Mucosa of rectum (tissue), 2 donors: ENCODE results near the gene MAPKAPK2.

Source experiments
- H3K27ac ChIP-seq, 2 donors: one replicate each; pipeline ENCODE4 v1.7.0; 2013; ENCODE audit warnings: inconsistent platforms in 2 of 2, low read depth in 2 of 2, low read length in 2 of 2
- H3K27me3 ChIP-seq, 2 donors: one replicate each; pipeline ENCODE4 v1.7.0; 2013; ENCODE audit warnings: low read length in 2 of 2; ENCODE audit not compliant: control insufficient read depth in 2 of 2, insufficient read depth in 2 of 2
- H3K36me3 ChIP-seq, 2 donors: one replicate each; pipeline ENCODE4 v1.7.0; 2013; ENCODE audit warnings: low read length in 2 of 2; ENCODE audit not compliant: control insufficient read depth in 2 of 2, insufficient read depth in 2 of 2
- H3K4me1 ChIP-seq, 2 donors: one replicate each; pipeline ENCODE4 v1.7.0; 2013; ENCODE audit warnings: low read length in 2 of 2, mild to moderate bottlenecking in 1 of 2; ENCODE audit not compliant: control insufficient read depth in 2 of 2, insufficient read depth in 2 of 2
- H3K4me3 ChIP-seq, 2 donors: one replicate each; pipeline ENCODE4 v1.7.0; 2013; ENCODE audit warnings: low read length in 2 of 2
- H3K9ac ChIP-seq, 2 donors: one replicate each; pipeline ENCODE4 v1.7.0; 2013; ENCODE audit warnings: low read length in 2 of 2, low read depth in 1 of 2, mild to moderate bottlenecking in 1 of 2
- H3K9me3 ChIP-seq, 2 donors: one replicate each; pipeline ENCODE4 v1.7.0; 2013; ENCODE audit warnings: low read length in 2 of 2; ENCODE audit not compliant: control insufficient read depth in 2 of 2
- donor health status: healthy.
- donor health status: Normal muscosa, but diverticular disease.

Gene MAPKAPK2

DNA sequence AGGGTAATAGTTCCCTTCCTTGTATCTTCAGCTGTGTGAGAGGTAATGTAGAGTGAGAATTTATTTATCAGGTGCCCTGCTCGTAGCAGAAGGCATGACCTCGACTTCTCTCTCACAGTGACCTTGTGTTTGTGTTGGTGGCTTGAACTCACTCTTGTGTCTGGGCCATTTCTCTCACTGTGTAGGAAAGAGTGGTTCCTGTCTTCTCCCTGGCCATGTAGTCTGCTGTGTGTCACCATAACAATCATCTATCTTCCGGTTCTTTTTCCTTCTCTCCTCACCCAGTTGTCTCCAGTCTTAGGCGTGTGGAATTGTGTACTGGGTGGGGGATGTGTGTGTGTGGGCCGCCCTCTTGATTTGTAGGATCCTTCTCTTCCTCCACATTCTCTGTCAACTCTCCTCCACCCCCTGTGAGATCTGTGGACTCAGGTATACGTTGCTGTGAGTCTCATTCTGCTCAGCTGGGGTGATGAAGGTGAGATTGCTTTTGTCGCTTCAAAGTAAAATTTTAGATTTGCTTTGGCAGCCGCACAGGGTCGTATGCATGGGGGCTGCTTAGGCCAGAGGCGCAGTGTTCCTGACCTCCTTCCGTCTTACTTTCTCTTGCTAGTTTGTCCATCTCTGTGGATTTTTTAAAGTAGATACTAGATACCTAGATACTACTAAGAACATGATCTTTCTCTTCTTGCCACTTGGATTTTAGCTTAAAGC lies 31.6 kb downstream of the MAPKAPK2 start:
- Histone ChIP-seq H3K9me3 (no peaks in the 10 kb centered on the region), H3K4me1 (peaks cover 37 to 49% of the 10 kb centered on the region in 2 donors), H3K27ac (peak overlapping the region in 1 of 2 donors; percentile 50), H3K9ac (no peak overlapping the region), H3K36me3 (no peaks in the 10 kb centered on the region), H3K4me3 (no peak overlapping the region), H3K27me3 (no peaks in the 10 kb centered on the region)

DNA sequence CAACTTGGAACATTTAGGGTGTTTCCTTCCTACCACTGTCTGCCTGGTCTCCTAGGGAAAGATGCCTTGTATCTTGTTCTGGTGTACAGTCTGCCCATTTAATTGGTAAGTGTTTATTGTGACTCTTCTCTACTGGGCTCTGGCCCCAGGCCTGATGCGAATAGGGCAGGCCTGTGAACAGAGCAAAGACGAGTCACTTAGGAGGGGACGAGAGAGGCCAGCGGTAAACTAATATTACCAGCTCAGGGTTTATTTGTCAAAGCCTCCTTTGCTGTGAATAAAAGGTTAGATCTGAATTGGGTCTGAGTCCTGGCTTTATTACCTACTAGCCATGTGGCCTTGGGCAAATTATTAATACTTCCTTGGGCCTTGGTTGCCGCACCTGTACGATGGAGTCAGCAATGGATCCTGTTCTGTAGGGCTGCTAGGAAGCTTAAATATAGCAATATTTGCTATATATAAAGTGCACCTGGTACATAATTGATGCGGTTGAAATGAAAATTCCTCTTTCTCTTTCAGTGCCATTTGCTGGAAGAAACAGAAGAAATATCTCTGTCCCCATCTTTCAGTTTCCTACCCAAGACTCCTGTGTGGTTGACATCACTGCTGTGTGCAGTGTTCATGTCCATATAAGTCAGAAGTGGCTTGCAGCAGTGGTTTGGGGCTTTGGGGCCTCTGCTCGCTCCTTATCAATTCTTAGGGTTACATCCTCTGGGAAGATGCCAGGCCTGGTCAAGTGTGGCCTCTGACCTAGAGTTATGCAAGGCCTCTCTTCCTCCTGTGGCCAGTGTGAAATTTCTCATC lies 32.4 kb downstream of the MAPKAPK2 start:
- Histone ChIP-seq H3K27me3 (no peaks in the 10 kb centered on the region), H3K27ac (peak overlapping the region in 1 of 2 donors; percentile 50), H3K9ac (no peak overlapping the region), H3K36me3 (no peaks in the 10 kb centered on the region), H3K9me3 (no peaks in the 10 kb centered on the region), H3K4me3 (no peak overlapping the region), H3K4me1 (peaks cover 32 to 43% of the 10 kb centered on the region in 2 donors)

- no peaks in the 10 kb centered on the region for H3K9me3 ChIP-seq
- H3K27me3 ChIP-seq: no peaks in the 10 kb centered on the region
- H3K4me1 ChIP-seq: peaks cover 31 to 39% of the 10 kb centered on the region in 2 donors
- no peaks in the 10 kb centered on the region for H3K36me3 ChIP-seq
- H3K27ac ChIP-seq: no peak overlapping the region
- no peak overlapping the region for H3K9ac ChIP-seq
- no peak overlapping the region for H3K4me3 ChIP-seq
Measured at GRCh38 chr1:206717674-206717989, 32.9 kb downstream of the MAPKAPK2 start.

- Histone ChIP-seq H3K27ac (no peak overlapping the region), H3K36me3 (no peaks in the 10 kb centered on the region), H3K4me3 (no peak overlapping the region), H3K9ac (no peak overlapping the region), H3K4me1 (peaks cover 22 to 24% of the 10 kb centered on the region in 2 donors), H3K9me3 (no peaks in the 10 kb centered on the region), H3K27me3 (no peaks in the 10 kb centered on the region)
Measured at GRCh38 chr1:206719169-206719839, 34.6 kb downstream of the MAPKAPK2 start.

GRCh38 chr1:206721454-206721853 lies 36.7 kb downstream of the MAPKAPK2 start:
- peaks cover 7 to 16% of the 10 kb centered on the region in 2 donors for H3K4me1 ChIP-seq
- no peak overlapping the region for H3K4me3 ChIP-seq
- no peaks in the 10 kb centered on the region for H3K9me3 ChIP-seq
- H3K9ac ChIP-seq: no peak overlapping the region
- H3K36me3 ChIP-seq: no peaks in the 10 kb centered on the region
- H3K27me3 ChIP-seq: no peaks in the 10 kb centered on the region
- no peak overlapping the region for H3K27ac ChIP-seq

- Histone ChIP-seq H3K36me3 (no peaks in the 10 kb centered on the region), H3K4me1 (peaks cover 2 to 20% of the 10 kb centered on the region in 2 donors), H3K4me3 (no peak overlapping the region), H3K27me3 (no peaks in the 10 kb centered on the region), H3K9me3 (no peaks in the 10 kb centered on the region), H3K9ac (no peak overlapping the region), H3K27ac (no peak overlapping the region)
Measured at GRCh38 chr1:206722751-206723461, 38.2 kb downstream of the MAPKAPK2 start.

DNA sequence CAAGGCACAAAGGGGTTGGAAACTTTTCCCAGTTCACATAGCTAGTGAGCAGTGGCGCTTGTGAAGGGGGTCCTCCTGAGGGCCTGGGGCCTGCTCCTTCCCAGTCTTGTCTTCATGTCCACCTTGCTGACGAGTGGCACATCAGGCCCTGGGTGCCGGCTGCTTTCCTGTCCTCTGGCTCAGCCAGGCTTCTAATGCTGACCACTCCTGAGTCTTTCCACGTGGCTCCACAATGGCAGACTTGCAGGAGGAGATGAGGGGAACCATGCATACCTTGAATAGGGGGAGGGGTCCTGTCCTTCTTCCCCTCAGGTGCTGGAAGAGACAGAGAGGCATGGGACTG lies 38.7 kb downstream of the MAPKAPK2 start:
- Histone ChIP-seq H3K4me1 (peaks cover 2 to 20% of the 10 kb centered on the region in 2 donors), H3K36me3 (no peaks in the 10 kb centered on the region), H3K4me3 (peak overlapping the region in 1 of 2 donors; percentile 7), H3K27me3 (no peaks in the 10 kb centered on the region), H3K27ac (no peak overlapping the region), H3K9me3 (no peaks in the 10 kb centered on the region), H3K9ac (no peak overlapping the region)

GRCh38 chr1:206723805-206724472 lies 39.2 kb downstream of the MAPKAPK2 start:
- Histone ChIP-seq H3K4me3 (peak overlapping the region in 1 of 2 donors; percentile 7), H3K9ac (no peak overlapping the region)

DNA sequence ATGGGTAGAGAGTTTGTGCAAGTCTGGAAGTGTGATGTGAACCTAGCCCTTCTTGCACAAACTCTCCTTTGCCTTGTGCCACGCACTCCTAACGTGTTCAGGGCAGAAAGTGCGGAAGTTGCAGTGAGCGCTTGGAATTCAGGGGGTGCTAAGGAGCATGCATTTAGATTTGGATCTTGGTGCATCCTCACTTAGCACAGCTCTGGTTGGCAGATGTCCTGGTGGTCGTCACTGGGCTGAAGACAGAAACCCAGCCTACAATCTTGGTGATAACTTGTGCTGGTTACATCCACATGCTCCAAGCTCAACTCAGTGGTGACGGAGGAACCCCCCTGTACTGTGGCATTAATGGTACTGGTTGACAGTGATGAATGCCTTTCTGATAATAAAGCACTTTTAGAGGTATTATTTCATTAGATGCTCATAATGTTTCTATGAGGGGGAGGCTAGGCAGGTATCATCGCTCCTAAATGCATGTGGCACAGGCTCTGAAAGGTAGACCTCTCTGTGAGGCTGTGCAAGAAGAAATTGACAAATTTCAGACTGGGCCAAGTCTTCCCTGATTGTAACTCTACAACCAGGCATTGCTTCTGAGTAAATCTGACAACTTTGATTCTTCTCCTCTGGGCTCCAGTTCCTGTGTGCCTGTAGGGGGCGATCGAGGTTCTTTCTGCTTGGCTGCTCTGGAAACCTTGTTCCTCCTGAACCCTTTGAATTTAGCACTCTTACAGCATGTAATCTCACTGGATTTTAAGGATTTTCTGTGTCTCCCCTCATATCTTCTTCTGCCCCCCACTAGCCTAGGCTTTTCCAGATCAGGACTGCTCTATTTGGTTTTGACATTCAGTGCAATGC lies 40.6 kb downstream of the MAPKAPK2 start:
- H3K9ac ChIP-seq: no peak overlapping the region
- H3K4me1 ChIP-seq: peaks cover 2 to 20% of the 10 kb centered on the region in 2 donors
- H3K27ac ChIP-seq: no peak overlapping the region

More at GRCh38 chr1:206723805-206724472, 39.2 kb downstream of the MAPKAPK2 start:
- Histone ChIP-seq H3K36me3 (peaks cover 0 to under 1% of the 10 kb centered on the region in 2 donors), H3K27ac (no peak overlapping the region), H3K4me1 (peaks cover 2 to 20% of the 10 kb centered on the region in 2 donors), H3K9me3 (no peaks in the 10 kb centered on the region), H3K27me3 (no peaks in the 10 kb centered on the region)

More for the DNA sequence above, 40.6 kb downstream of the MAPKAPK2 start:
- peaks cover 13 to 15% of the 10 kb centered on the region in 2 donors for H3K36me3 ChIP-seq
- H3K4me3 ChIP-seq: no peak overlapping the region
- no peaks in the 10 kb centered on the region for H3K9me3 ChIP-seq
- H3K27me3 ChIP-seq: no peaks in the 10 kb centered on the region
